B cell (primary cell): ENCODE data around the gene COLEC12. TPM values are rescaled to one million over a fixed set of nuclear protein-coding genes. Genes with fewer than 3 reads are reported as not detected.
A peak's percentile ranks its signal among the peaks of the same experiment; 100 is the strongest.

Experiments
- ATAC-seq: fragments of 200-7000 bp; cut with Tn5 transposase; one replicate; pipeline ENCODE4 v1.10.0; 2021; ENCODE audit warnings: low read depth, mild to moderate bottlenecking, moderate number of reproducible peaks, moderate library complexity
- CTCF ChIA-PET: fragments of 350-600 bp; sonication (Branson Sonifier 250); formaldehyde crosslinking; loops from one replicate; lab custom pipeline; 2021; ENCODE audit warnings: antibody characterized with exemption, inconsistent platforms; lab: Charles Lee
- POLR2A ChIA-PET: fragments of 350-600 bp; sonication (Branson Sonifier 250); formaldehyde crosslinking; loops from one replicate; lab custom pipeline; 2021; ENCODE audit warnings: antibody characterized with exemption; lab: Charles Lee
- DNase-seq: peaks from one replicate; pipeline ENCODE4 v3.0.0; 2013
- H2AFZ ChIP-seq: 2 replicates; pipeline ENCODE4 v1.6.1; 2012; ENCODE audit warnings: mild to moderate bottlenecking, low read depth, low read length; ENCODE audit not compliant: insufficient read depth, poor library complexity, severe bottlenecking
- H3K27ac ChIP-seq, 2 donors: 1 replicate in 1 of 2; 2 replicates in 1 of 2; pipeline ENCODE4 v1.5.1; 2012 to 2013; ENCODE audit warnings: low read length in 2 of 2, mild to moderate bottlenecking in 2 of 2, moderate library complexity in 1 of 2
- H3K27me3 ChIP-seq, 4 experiments: fragments of 200-600 bp in 1 of 4; sonication (generic) in 1 of 4; replicated peaks in 1 of 4; 1 replicate in 2 of 4; 2 replicates in 2 of 4; pipeline versions ENCODE4 v1.6.1 to v1.7.0; 2013 to 2016; ENCODE audit warnings: low read length in 3 of 4, mild to moderate bottlenecking in 2 of 4, mixed read lengths in 1 of 4, moderate library complexity in 1 of 4; ENCODE audit not compliant: insufficient read depth in 4 of 4, control insufficient read depth in 3 of 4; ENCODE audit errors: control extremely low read depth in 1 of 4
- H3K36me3 ChIP-seq, 2 experiments: replicated peaks in 1 of 2; 1 replicate in 1 of 2; 2 replicates in 1 of 2; pipeline versions ENCODE4 v1.6.1 to v1.7.1; 2013; ENCODE audit warnings: low read length in 1 of 2; ENCODE audit not compliant: insufficient read depth in 2 of 2, control insufficient read depth in 1 of 2; ENCODE audit errors: control extremely low read depth in 1 of 2, extremely low read depth in 1 of 2
- H3K4me1 ChIP-seq, 2 donors: fragments of 200-600 bp in 1 of 2; sonication (generic) in 1 of 2; 1 replicate in 1 of 2; 2 replicates in 1 of 2; pipeline versions ENCODE4 v1.5.1 to v1.6.1; 2013 to 2017; ENCODE audit warnings: low read length in 2 of 2; ENCODE audit not compliant: control insufficient read depth in 2 of 2, insufficient read depth in 2 of 2
- H3K4me2 ChIP-seq: replicated peaks from 2 replicates; pipeline ENCODE3; 2012; ENCODE audit warnings: mild to moderate bottlenecking, low read depth, low read length; ENCODE audit not compliant: poor library complexity, severe bottlenecking
- H3K4me3 ChIP-seq, 5 experiments: fragments of 200-600 bp in 1 of 5; sonication (generic) in 1 of 5; 1 replicate in 3 of 5; 2 replicates in 2 of 5; pipeline versions ENCODE4 v1.5.1 to v1.7.0; 2011 to 2016; ENCODE audit warnings: low read length in 4 of 5, mild to moderate bottlenecking in 4 of 5, low read depth in 2 of 5, control low read depth in 1 of 5, moderate library complexity in 1 of 5; ENCODE audit not compliant: insufficient read depth in 1 of 5; ENCODE audit errors: control extremely low read depth in 1 of 5, extremely low read depth in 1 of 5
- H3K79me2 ChIP-seq: fragments of 200-600 bp; sonication (generic); one replicate; pipeline ENCODE4 v1.6.0; 2016; ENCODE audit warnings: low read length; ENCODE audit not compliant: control insufficient read depth, insufficient read depth
- H3K9ac ChIP-seq: fragments of 200-600 bp; sonication (generic); 2 replicates; pipeline ENCODE4 v1.6.1; 2017; ENCODE audit warnings: mild to moderate bottlenecking, low read length, moderate library complexity
- H3K9me3 ChIP-seq, 3 donors: one replicate each; pipeline versions ENCODE4 v1.6.1 to v1.7.1; 2013; ENCODE audit warnings: low read length in 2 of 3; ENCODE audit not compliant: control insufficient read depth in 2 of 3, insufficient read depth in 1 of 3; ENCODE audit errors: control extremely low read depth in 1 of 3
- H4K20me1 ChIP-seq: 2 replicates; pipeline ENCODE4 v1.6.0; 2012; ENCODE audit warnings: mild to moderate bottlenecking, low read length; ENCODE audit not compliant: insufficient read depth, control insufficient read depth, poor library complexity, severe bottlenecking
- H3K27ac Mint-ChIP-seq: one replicate; pipeline ENCODE4 v1.8.0; 2021; ENCODE audit warnings: mixed read lengths
- H3K27me3 Mint-ChIP-seq: one replicate; pipeline ENCODE4 v1.8.0; 2021; ENCODE audit warnings: mixed read lengths
- H3K4me1 Mint-ChIP-seq: one replicate; pipeline ENCODE4 v1.8.0; 2021; ENCODE audit warnings: mixed read lengths
- H3K4me3 Mint-ChIP-seq: one replicate; pipeline ENCODE4 v1.8.0; 2021; ENCODE audit warnings: mixed read lengths
- H3K9me3 Mint-ChIP-seq: one replicate; pipeline ENCODE4 v1.8.0; 2022; ENCODE audit warnings: mixed read lengths; ENCODE audit not compliant: insufficient read depth
- CTCF ChIP-seq: fragments of 200-600 bp; IDR thresholded peaks from one replicate; pipeline ENCODE4 v1.8.0; 2022; ENCODE audit warnings: antibody characterized with exemption, mild to moderate bottlenecking
- EZH2 ChIP-seq: IDR thresholded peaks from 2 replicates; pipeline ENCODE4 v1.6.1; 2012; ENCODE audit warnings: borderline replicate concordance, low read depth, mild to moderate bottlenecking, moderate library complexity, low read length; ENCODE audit not compliant: insufficient read depth, poor library complexity, severe bottlenecking
- WGBS: methylation state at CpG from one replicate; pipeline ENCODE4 v1.1.5; 2013; ENCODE audit warnings: missing lambda C conversion rate; ENCODE audit not compliant: insufficient coverage; 5-methylcytosine and 5-hydroxymethylcytosine counted together
- intact Hi-C: fragments of 100-400 bp; cut with micrococcal nuclease; formaldehyde crosslinking; loops from one replicate; pipeline ENCODE4 v1.10.0; 2022
- polyA plus RNA-seq: library from polyadenylated mRNA; depleted of rRNA; stranded (reverse); fragments of >200 nt; gene quantifications from 2 replicates; pipeline ENCODE4 v1.2.3, GENCODE V29; 2012
- total RNA-seq, 2 donors: library from RNA; stranded (reverse); fragments of 120-200 nt in 1 of 2; gene quantifications; 1 replicate in 1 of 2; 2 replicates in 1 of 2; pipeline versions ENCODE4 v1.2.3 to v1.2.4, GENCODE V29; 2013 to 2022

COLEC12 gene
- total and polyA plus RNA-seq, 2 donors (not counting 1 experiment from before 2014, with no cell fraction given), result not detected

GRCh38 chr18:362311-363290 lies 137.9 kb downstream of the COLEC12 start:
- H3K79me2 ChIP-seq, result no peaks in the 10 kb centered on the region
- H3K4me2 ChIP-seq, result no peak overlapping the region
- TF ChIP-seq CTCF, result no peak
- TF ChIP-seq EZH2, result no peak
- no peak overlapping the region for H3K27ac ChIP-seq
- H4K20me1 ChIP-seq, result no peaks in the 10 kb centered on the region
- DNase-seq (no peak), ATAC-seq (no peak)
- no peaks in the 10 kb centered on the region for H3K9me3 ChIP-seq
- no peaks in the 10 kb centered on the region for H3K36me3 ChIP-seq
- 83% methylated on average over 6 of the region's 12 CpGs for WGBS
- H3K27me3 ChIP-seq, result no peaks in the 10 kb centered on the region
- H2AFZ ChIP-seq, result no peak overlapping the region
- H3K9ac ChIP-seq, result no peak overlapping the region
- H3K4me1 ChIP-seq, result peaks cover 10 to 28% of the 10 kb centered on the region in 2 donors
- ChIA-PET POLR2A (no interaction called here), CTCF (no interaction called here)
- peaks cover 17% of the 10 kb centered on the region for H3K4me1 Mint-ChIP-seq
- H3K27ac Mint-ChIP-seq, result no peak overlapping the region
- no peak overlapping the region for H3K4me3 ChIP-seq
- H3K4me3 Mint-ChIP-seq, result no peak overlapping the region
- intact Hi-C loops, result no loop called here
- H3K9me3 Mint-ChIP-seq, result no peaks in the 10 kb centered on the region
- no peaks in the 10 kb centered on the region for H3K27me3 Mint-ChIP-seq

- H3K27ac Mint-ChIP-seq, result no peak overlapping the region
- 77% methylated on average over 7 of the region's 7 CpGs for WGBS
- Histone ChIP-seq H3K4me1 (peaks cover 10 to 28% of the 10 kb centered on the region in 2 donors), H3K4me2 (peak overlapping the region; percentile 24), H3K27me3 (no peaks in the 10 kb centered on the region), H3K9me3 (no peaks in the 10 kb centered on the region), H3K27ac (no peak overlapping the region), H2AFZ (no peak overlapping the region), H3K4me3 (no peak overlapping the region), H3K36me3 (no peaks in the 10 kb centered on the region), H3K79me2 (no peaks in the 10 kb centered on the region), H3K9ac (no peak overlapping the region), H4K20me1 (no peaks in the 10 kb centered on the region)
- H3K9me3 Mint-ChIP-seq, result no peaks in the 10 kb centered on the region
- no peak overlapping the region for H3K4me3 Mint-ChIP-seq
- peaks cover 17% of the 10 kb centered on the region for H3K4me1 Mint-ChIP-seq
- H3K27me3 Mint-ChIP-seq, result no peaks in the 10 kb centered on the region
- intact Hi-C loops, result no loop called here
- DNase-seq (no peak), ATAC-seq (no peak)
- POLR2A ChIA-PET, result no interaction called here
- CTCF ChIA-PET, result no interaction called here
- TF ChIP-seq CTCF (no peak), EZH2 (no peak)
These were observed 138.6 kb downstream of the COLEC12 start for GRCh38 chr18:361941-362310.
